Measurements from ENCODE around the gene SIDT1. TPM values are rescaled to one million over a fixed set of nuclear protein-coding genes. Genes with fewer than 3 reads are reported as not detected.

The SIDT1 gene
- total RNA-seq, 4 donors from 2014 or later: 0.13 to 2.7 (median 0.99) TPM

- WGBS, 2 donors: 98 to 99% methylated on average over 2 of the region's 2 CpGs
- intact Hi-C loops (cut with DNase I; ENCODE audit: low total_unique reads): no loop called here
- no peak for TF ChIP-seq POLR2A (IDR thresholded peaks at IDR 0.05)
- TF ChIP-seq CTCF (IDR thresholded peaks at IDR 0.05): no peak
- DNase-seq (ENCODE audit: low spot score in 2 of 2): no peak
- no peak overlapping the region for H3K4me3 ChIP-seq (ENCODE audit: low read depth, poor library complexity, severe bottlenecking)
Observed at GRCh38 chr3:113548501-113548900, 16.1 kb downstream of the SIDT1 start.

GRCh38 chr3:113551820-113552219 lies 19.5 kb downstream of the SIDT1 start:
- no peak for TF ChIP-seq POLR2A (IDR thresholded peaks at IDR 0.05)
- TF ChIP-seq CTCF (IDR thresholded peaks at IDR 0.05): no peak
- WGBS, 2 donors: 52 to 61% methylated on average over 5 of the region's 5 CpGs
- DNase-seq (ENCODE audit: low spot score in 2 of 2): no peak
- intact Hi-C loops (cut with DNase I; ENCODE audit: low total_unique reads): no loop called here
- H3K4me3 ChIP-seq (ENCODE audit: low read depth, poor library complexity, severe bottlenecking): no peak overlapping the region

- DNase-seq (ENCODE audit: low spot score in 2 of 2): no peak
- intact Hi-C loops (cut with DNase I; ENCODE audit: low total_unique reads): no loop called here
- WGBS, 2 donors: 57 to 71% methylated on average over 3 of the region's 3 CpGs
- TF ChIP-seq POLR2A (IDR thresholded peaks at IDR 0.05) (no peak), CTCF (IDR thresholded peaks at IDR 0.05) (no peak)
- H3K4me3 ChIP-seq (ENCODE audit: low read depth, poor library complexity, severe bottlenecking): no peak overlapping the region
Observed at GRCh38 chr3:113552851-113553250, 20.5 kb downstream of the SIDT1 start.

- no peak for TF ChIP-seq CTCF (IDR thresholded peaks at IDR 0.05)
- no peak for TF ChIP-seq POLR2A (IDR thresholded peaks at IDR 0.05)
Observed at GRCh38 chr3:113555138-113555537, 22.8 kb downstream of the SIDT1 start.

GRCh38 chr3:113556316-113556945 lies 24.1 kb downstream of the SIDT1 start:
- intact Hi-C loops (cut with DNase I; ENCODE audit: low total_unique reads): no loop called here
- no peak overlapping the region for H3K4me3 ChIP-seq (ENCODE audit: low read depth, poor library complexity, severe bottlenecking)
- no peak for TF ChIP-seq CTCF (IDR thresholded peaks at IDR 0.05)
- TF ChIP-seq POLR2A (IDR thresholded peaks at IDR 0.05): no peak
- no peak for DNase-seq (ENCODE audit: low spot score in 2 of 2)
- 87 to 91% methylated on average over 6 of the region's 6 CpGs for WGBS, 2 donors

More at GRCh38 chr3:113555138-113555537, 22.8 kb downstream of the SIDT1 start:
- intact Hi-C loops (cut with DNase I; ENCODE audit: low total_unique reads): no loop called here
- WGBS, 2 donors: 84 to 91% methylated on average over 1 of the region's 1 CpG
- H3K4me3 ChIP-seq (ENCODE audit: low read depth, poor library complexity, severe bottlenecking): no peak overlapping the region
- DNase-seq (ENCODE audit: low spot score in 2 of 2): no peak

GRCh38 chr3:113556946-113557335 lies 24.6 kb downstream of the SIDT1 start:
- WGBS, 2 donors: 85 to 95% methylated on average over 7 of the region's 7 CpGs
- H3K4me3 ChIP-seq (ENCODE audit: low read depth, poor library complexity, severe bottlenecking): no peak overlapping the region
- intact Hi-C loops (cut with DNase I; ENCODE audit: low total_unique reads): no loop called here
- TF ChIP-seq POLR2A (IDR thresholded peaks at IDR 0.05) (no peak), CTCF (IDR thresholded peaks at IDR 0.05) (no peak)
- DNase-seq (ENCODE audit: low spot score in 2 of 2): no peak
